Trophoblast cell (in vitro differentiated cells and primary cell): Measurements from ENCODE around the gene NOLC1.

Source experiments
- DNase-seq, 2 donors: peaks; one replicate each; pipeline ENCODE4 v3.0.0-alpha.2; 2016
- H2AFZ ChIP-seq: 2 replicates; pipeline ENCODE4 v1.6.1; 2013; ENCODE audit warnings: low read length, moderate library complexity, mild to moderate bottlenecking; ENCODE audit not compliant: insufficient read depth, poor library complexity
- H2AK5ac ChIP-seq: 2 replicates; pipeline ENCODE4 v1.6.1; 2013; ENCODE audit warnings: mild to moderate bottlenecking, low read length
- H2BK120ac ChIP-seq: 2 replicates; pipeline ENCODE4 v1.6.1; 2013; ENCODE audit warnings: low read length, mild to moderate bottlenecking, moderate library complexity; ENCODE audit not compliant: insufficient read depth, poor library complexity
- H2BK12ac ChIP-seq: 2 replicates; pipeline ENCODE4 v1.6.1; 2013; ENCODE audit warnings: mild to moderate bottlenecking, low read length, moderate library complexity
- H2BK5ac ChIP-seq: 2 replicates; pipeline ENCODE4 v1.6.1; 2013; ENCODE audit warnings: low read length, low read depth, moderate library complexity, mild to moderate bottlenecking; ENCODE audit not compliant: poor library complexity
- H3K14ac ChIP-seq: 2 replicates; pipeline ENCODE4 v1.6.1; 2013; ENCODE audit warnings: mild to moderate bottlenecking, low read length
- H3K18ac ChIP-seq: 2 replicates; pipeline ENCODE4 v1.6.1; 2013; ENCODE audit warnings: mild to moderate bottlenecking, low read length
- H3K23ac ChIP-seq: 2 replicates; pipeline ENCODE4 v1.6.1; 2013; ENCODE audit warnings: low read length
- H3K27ac ChIP-seq: 2 replicates; pipeline ENCODE4 v1.5.1; 2013; ENCODE audit warnings: low read depth, mild to moderate bottlenecking, inconsistent platforms, low read length, moderate library complexity
- H3K27me3 ChIP-seq: 2 replicates; pipeline ENCODE4 v1.6.1; 2013; ENCODE audit warnings: inconsistent platforms, mild to moderate bottlenecking, low read length, moderate library complexity; ENCODE audit not compliant: insufficient read depth
- H3K36me3 ChIP-seq, 2 experiments: 1 replicate in 1 of 2; 2 replicates in 1 of 2; pipeline ENCODE4 v1.6.1; 2013; ENCODE audit warnings: low read length in 2 of 2, mild to moderate bottlenecking in 2 of 2, moderate library complexity in 1 of 2; ENCODE audit not compliant: insufficient read depth in 2 of 2, control insufficient read depth in 1 of 2
- H3K4ac ChIP-seq: 2 replicates; pipeline ENCODE4 v1.6.1; 2013; ENCODE audit warnings: low read depth, mild to moderate bottlenecking, low read length, moderate library complexity
- H3K4me1 ChIP-seq, 2 experiments: 1 replicate in 1 of 2; 2 replicates in 1 of 2; pipeline ENCODE4 v1.6.1; 2013; ENCODE audit warnings: low read length in 2 of 2, mild to moderate bottlenecking in 2 of 2, moderate library complexity in 1 of 2; ENCODE audit not compliant: insufficient read depth in 2 of 2, control insufficient read depth in 1 of 2
- H3K4me2 ChIP-seq: 2 replicates; pipeline ENCODE4 v1.6.1; 2013; ENCODE audit warnings: inconsistent platforms, mild to moderate bottlenecking, low read length, moderate library complexity
- H3K4me3 ChIP-seq: 2 replicates; pipeline ENCODE4 v1.5.1; 2013; ENCODE audit warnings: mild to moderate bottlenecking, low read depth, low read length, inconsistent platforms
- H3K79me1 ChIP-seq: one replicate; pipeline ENCODE4 v1.6.1; 2013; ENCODE audit warnings: low read length
- H3K79me2 ChIP-seq: 2 replicates; pipeline ENCODE4 v1.6.1; 2013; ENCODE audit warnings: low read length, mild to moderate bottlenecking; ENCODE audit not compliant: control insufficient read depth, insufficient read depth, poor library complexity
- H3K9ac ChIP-seq: 2 replicates; pipeline ENCODE4 v1.6.1; 2013; ENCODE audit warnings: mild to moderate bottlenecking, low read length
- H3K9me3 ChIP-seq: 2 replicates; pipeline ENCODE4 v1.6.1; 2013; ENCODE audit warnings: low read depth, mild to moderate bottlenecking, control low read depth, inconsistent platforms, low read length; ENCODE audit not compliant: insufficient read depth
- H4K12ac ChIP-seq: 2 replicates; pipeline ENCODE4 v1.6.1; 2013; ENCODE audit warnings: low read depth, mild to moderate bottlenecking, low read length, moderate library complexity
- H4K8ac ChIP-seq: 2 replicates; pipeline ENCODE4 v1.6.1; 2013; ENCODE audit warnings: low read depth, mild to moderate bottlenecking, low read length, moderate library complexity
- H4K91ac ChIP-seq: one replicate; pipeline ENCODE4 v1.6.1; 2013; ENCODE audit warnings: low read depth, mild to moderate bottlenecking, low read length, moderate library complexity
- WGBS: extraction: QIAGEN DNeasy Blood & Tissue Kit; methylation state at CpG from one replicate; pipeline ENCODE4 v1.1.7; 2013; ENCODE audit warnings: missing lambda C conversion rate; ENCODE audit not compliant: insufficient read length, insufficient coverage; ENCODE audit errors: extremely low coverage; 5-methylcytosine and 5-hydroxymethylcytosine counted together

Gene NOLC1

DNA sequence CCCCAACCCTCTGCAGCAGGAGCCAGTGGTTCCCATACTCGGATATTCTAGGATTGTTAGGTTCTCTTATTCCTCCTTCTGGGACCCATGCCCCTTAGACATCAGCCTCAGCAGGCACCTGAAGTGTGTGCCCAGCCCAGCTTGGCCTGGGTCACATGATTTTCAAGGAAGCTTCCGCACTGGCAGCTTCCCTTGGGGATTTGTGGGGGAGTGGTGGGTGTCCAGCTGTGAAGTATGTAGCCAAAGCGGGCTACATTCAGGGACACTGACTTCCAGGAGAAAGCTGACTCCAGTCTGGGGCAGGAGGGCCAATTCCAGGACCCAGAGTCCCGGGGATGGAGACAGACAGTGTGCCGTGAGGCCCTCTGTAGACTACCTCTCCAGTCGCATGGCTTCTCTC lies 33.3 kb upstream of the NOLC1 start:
- no CpG with 5 or more reads among the region's 6 CpGs for WGBS
- no peak overlapping the region for H3K23ac ChIP-seq
- no peak overlapping the region for H2BK12ac ChIP-seq

DNA sequence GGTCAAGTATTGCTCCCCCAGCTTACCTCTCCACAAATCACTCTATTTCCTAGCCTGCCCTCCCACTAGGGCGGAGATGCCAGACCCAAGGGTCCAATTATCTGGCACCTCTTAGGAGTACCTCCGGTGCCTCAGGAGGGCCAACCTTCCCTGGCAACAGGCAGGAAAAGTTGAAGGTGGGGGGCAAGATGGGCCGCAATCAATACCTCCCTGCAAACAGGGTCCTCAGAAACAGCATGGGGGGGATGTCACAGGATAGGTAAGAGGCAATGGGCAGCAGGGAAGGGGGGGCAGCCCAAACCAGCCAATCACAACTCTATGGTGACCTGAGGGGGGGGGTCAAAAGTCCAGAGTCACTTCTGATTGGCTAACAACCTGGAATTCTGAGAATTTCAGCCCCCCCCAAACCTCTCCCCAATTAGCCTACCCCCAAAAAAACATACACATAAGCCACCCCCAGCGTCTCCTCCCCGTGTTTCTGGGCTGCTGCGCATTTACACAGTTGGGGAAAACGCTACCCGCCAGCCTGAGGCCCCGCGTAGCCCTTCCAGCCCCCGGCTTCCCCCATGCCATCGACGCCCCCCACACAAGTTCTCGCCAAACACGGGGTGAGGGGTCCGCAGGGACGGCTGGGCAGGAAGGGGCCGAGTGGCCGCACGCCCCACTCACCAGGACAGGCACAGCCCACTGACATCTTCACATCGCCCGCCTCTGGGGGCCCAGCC lies 32.6 kb upstream of the NOLC1 start:
- Histone ChIP-seq H3K27ac (peak overlapping the region; percentile 98), H3K4me3 (peak overlapping the region; percentile 92), H3K9me3 (peaks cover 1% of the 10 kb centered on the region), H3K9ac (peak overlapping the region; percentile 91), H3K27me3 (no peaks in the 10 kb centered on the region), H2AK5ac (peak overlapping the region; percentile 99), H3K79me1 (peaks cover 48% of the 10 kb centered on the region), H2BK120ac (peak overlapping the region; percentile 96), H4K12ac (peak overlapping the region; percentile 94), H3K36me3 (no peaks in the 10 kb centered on the region), H4K91ac (peak overlapping the region; percentile 99), H3K4me2 (peak overlapping the region; percentile 93), H3K18ac (peak overlapping the region; percentile 99), H3K23ac (no peak overlapping the region), H2AFZ (peak overlapping the region; percentile 79), H3K14ac (peak overlapping the region; percentile 100), H2BK12ac (peak overlapping the region; percentile 63), H2BK5ac (peak overlapping the region; percentile 98), H4K8ac (peak overlapping the region; percentile 97), H3K4ac (peak overlapping the region; percentile 99), H3K79me2 (peaks cover 38% of the 10 kb centered on the region), H3K4me1 (peaks cover 30 to 52% of the 10 kb centered on the region in 2 experiments)
- no CpG with 5 or more reads among the region's 22 CpGs for WGBS
- peak in 1 of 2 donors; percentile 24 for DNase-seq

More for the DNA sequence above, 33.3 kb upstream of the NOLC1 start:
- peak overlapping the region; percentile 46 for H3K27ac ChIP-seq
- no peak overlapping the region for H4K91ac ChIP-seq
- no peaks in the 10 kb centered on the region for H3K36me3 ChIP-seq
- H3K4me3 ChIP-seq: no peak overlapping the region
- peaks cover 44% of the 10 kb centered on the region for H3K79me2 ChIP-seq
- H2AFZ ChIP-seq: no peak overlapping the region
- peak overlapping the region; percentile 5 for H2BK5ac ChIP-seq
- peaks cover 30 to 52% of the 10 kb centered on the region in 2 experiments for H3K4me1 ChIP-seq
- no peak overlapping the region for H4K12ac ChIP-seq
- H2BK120ac ChIP-seq: no peak overlapping the region
- H3K27me3 ChIP-seq: no peaks in the 10 kb centered on the region
- peaks cover 1% of the 10 kb centered on the region for H3K9me3 ChIP-seq
- H3K79me1 ChIP-seq: peaks cover 52% of the 10 kb centered on the region
- H3K18ac ChIP-seq: peak overlapping the region; percentile 4
- peak overlapping the region; percentile 93 for H3K4me2 ChIP-seq
- H2AK5ac ChIP-seq: no peak overlapping the region
- peak overlapping the region; percentile 4 for H3K14ac ChIP-seq
- no peak for DNase-seq
- no peak overlapping the region for H4K8ac ChIP-seq
- peak overlapping the region; percentile 82 for H3K4ac ChIP-seq
- peak overlapping the region; percentile 31 for H3K9ac ChIP-seq

DNA sequence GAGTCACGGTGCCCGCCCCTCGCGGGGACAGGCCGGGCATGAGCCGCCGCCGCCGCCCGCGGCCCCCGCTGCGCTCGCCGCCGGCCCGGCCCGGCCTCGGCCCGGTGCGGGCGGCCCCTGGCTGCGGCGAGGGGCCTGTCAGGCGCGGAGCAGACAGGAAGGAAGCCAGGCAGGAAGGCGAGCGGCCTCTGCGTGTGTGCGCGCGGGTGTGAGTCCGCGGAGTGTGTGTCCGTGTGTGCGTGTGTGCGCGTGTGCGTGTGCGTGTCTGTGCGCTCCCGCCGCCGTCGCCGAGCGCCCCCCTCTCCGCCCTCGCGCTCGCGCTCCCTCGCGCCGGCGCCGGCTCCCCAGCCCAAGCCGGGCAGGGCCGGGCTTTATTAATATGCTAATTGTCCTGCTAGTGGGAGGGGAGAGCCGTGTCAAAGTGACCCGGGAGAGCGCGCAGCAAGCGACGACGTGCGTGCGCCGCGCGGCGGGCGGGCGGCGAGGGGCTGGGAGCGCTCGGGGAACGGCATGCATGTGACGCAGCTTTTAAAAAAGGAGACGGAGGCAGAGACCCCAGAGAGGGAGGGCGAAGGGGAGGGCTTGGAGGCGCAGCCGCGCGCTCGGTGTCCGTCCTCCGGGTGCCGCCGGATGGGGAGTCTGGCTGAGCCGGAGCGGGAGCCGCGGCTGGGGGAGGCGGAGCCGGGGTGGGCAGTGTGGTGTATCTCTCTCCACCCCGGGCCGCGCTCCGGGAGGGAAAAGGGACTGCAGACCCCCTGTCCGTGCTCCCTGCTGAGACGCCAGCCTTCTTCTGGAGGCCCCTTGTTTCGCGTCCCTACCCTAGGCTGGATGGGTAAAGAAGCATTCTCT lies 31.8 kb upstream of the NOLC1 start, which contains the start of gene LDB1:
Gene LDB1, minus strand, starts transcription at position 227 of the 849 bp plus-strand sequence. CDS start 258 bp downstream, outside the sequence.
- Histone ChIP-seq H3K4ac (peak within 1 kb of the TSS; percentile 99), H3K9me3 (peaks cover 1% of the 10 kb centered on the region), H3K18ac (peak within 1 kb of the TSS; percentile 99), H3K23ac (no peak within 1 kb of the TSS), H2AK5ac (peak within 1 kb of the TSS; percentile 99), H3K36me3 (no peaks in the 10 kb centered on the region), H4K8ac (peak within 1 kb of the TSS; percentile 97), H3K14ac (peak within 1 kb of the TSS; percentile 100), H3K27me3 (no peaks in the 10 kb centered on the region), H3K27ac (peak within 1 kb of the TSS; percentile 98), H4K12ac (peak within 1 kb of the TSS; percentile 94), H2BK5ac (peak within 1 kb of the TSS; percentile 98), H3K9ac (peak within 1 kb of the TSS; percentile 91), H4K91ac (peak within 1 kb of the TSS; percentile 99), H2BK12ac (peak within 1 kb of the TSS; percentile 63), H2AFZ (peak within 1 kb of the TSS; percentile 79), H3K79me1 (peaks cover 44% of the 10 kb centered on the region), H2BK120ac (peak within 1 kb of the TSS; percentile 96), H3K4me3 (peak within 1 kb of the TSS; percentile 92), H3K79me2 (peaks cover 34% of the 10 kb centered on the region), H3K4me1 (peaks cover 26 to 48% of the 10 kb centered on the region in 2 experiments), H3K4me2 (peak within 1 kb of the TSS; percentile 93)
- peak; percentile 66 to 77 for DNase-seq
- no CpG with 5 or more reads among the region's 104 CpGs for WGBS

DNA sequence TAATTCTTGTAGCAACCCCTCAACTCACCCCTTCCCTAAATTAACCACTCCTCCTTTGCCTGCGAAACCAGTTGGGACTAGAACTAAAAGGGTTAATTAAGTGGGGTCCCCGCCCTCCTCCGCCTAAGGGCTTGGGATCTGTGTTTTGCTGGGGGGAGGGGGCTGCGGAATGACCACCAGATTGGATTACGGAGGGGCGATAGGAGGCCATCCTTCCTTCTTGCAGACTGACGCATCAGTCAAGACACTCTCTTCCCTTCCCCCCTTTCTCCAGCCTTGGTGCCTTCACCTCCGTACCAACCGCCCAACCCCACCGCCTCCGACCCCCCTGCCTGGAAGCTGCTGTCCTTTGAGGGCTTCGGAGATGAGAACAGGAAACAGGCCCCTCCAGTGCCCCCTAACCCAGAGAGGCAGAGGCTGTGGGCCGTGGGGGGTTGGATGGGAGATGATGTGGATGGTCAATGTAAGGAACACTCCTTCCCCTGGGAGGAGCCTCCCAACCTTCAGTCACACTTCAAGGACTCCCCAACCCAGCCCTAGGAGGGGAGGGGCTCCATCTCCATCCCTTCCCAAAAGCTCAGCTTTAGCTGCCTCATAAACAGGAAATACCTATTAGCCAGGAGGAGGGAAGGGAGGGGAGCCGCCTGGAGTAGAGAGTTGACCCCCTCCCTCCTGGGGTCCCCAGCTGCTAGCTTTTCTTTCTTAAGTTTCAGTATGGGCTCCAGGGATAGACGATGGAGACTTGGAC lies 31.0 kb upstream of the NOLC1 start:
- H3K9me3 ChIP-seq: peaks cover 1% of the 10 kb centered on the region
- peak overlapping the region; percentile 100 for H3K14ac ChIP-seq
- peak overlapping the region; percentile 98 for H3K27ac ChIP-seq
- H3K27me3 ChIP-seq: no peaks in the 10 kb centered on the region
- peak in 1 of 2 donors; percentile 43 for DNase-seq
- no CpG with 5 or more reads among the region's 15 CpGs for WGBS
- peak overlapping the region; percentile 99 for H3K18ac ChIP-seq
- peaks cover 42% of the 10 kb centered on the region for H3K79me1 ChIP-seq
- H2AK5ac ChIP-seq: peak overlapping the region; percentile 40
- H3K23ac ChIP-seq: no peak overlapping the region
- H3K4ac ChIP-seq: peak overlapping the region; percentile 46
- H4K12ac ChIP-seq: peak overlapping the region; percentile 60
- H3K4me2 ChIP-seq: peak overlapping the region; percentile 93
- peaks cover 24 to 44% of the 10 kb centered on the region in 2 experiments for H3K4me1 ChIP-seq
- H3K79me2 ChIP-seq: peaks cover 32% of the 10 kb centered on the region
- H4K8ac ChIP-seq: peak overlapping the region; percentile 67
- H2BK120ac ChIP-seq: peak overlapping the region; percentile 85
- H3K4me3 ChIP-seq: peak overlapping the region; percentile 92
- peak overlapping the region; percentile 33 for H2AFZ ChIP-seq
- H2BK5ac ChIP-seq: peak overlapping the region; percentile 98
- no peaks in the 10 kb centered on the region for H3K36me3 ChIP-seq
- H2BK12ac ChIP-seq: peak overlapping the region; percentile 68
- peak overlapping the region; percentile 63 for H3K9ac ChIP-seq
- H4K91ac ChIP-seq: peak overlapping the region; percentile 99
